Measurements from ENCODE around the gene CDKN2B-AS1.

DNA sequence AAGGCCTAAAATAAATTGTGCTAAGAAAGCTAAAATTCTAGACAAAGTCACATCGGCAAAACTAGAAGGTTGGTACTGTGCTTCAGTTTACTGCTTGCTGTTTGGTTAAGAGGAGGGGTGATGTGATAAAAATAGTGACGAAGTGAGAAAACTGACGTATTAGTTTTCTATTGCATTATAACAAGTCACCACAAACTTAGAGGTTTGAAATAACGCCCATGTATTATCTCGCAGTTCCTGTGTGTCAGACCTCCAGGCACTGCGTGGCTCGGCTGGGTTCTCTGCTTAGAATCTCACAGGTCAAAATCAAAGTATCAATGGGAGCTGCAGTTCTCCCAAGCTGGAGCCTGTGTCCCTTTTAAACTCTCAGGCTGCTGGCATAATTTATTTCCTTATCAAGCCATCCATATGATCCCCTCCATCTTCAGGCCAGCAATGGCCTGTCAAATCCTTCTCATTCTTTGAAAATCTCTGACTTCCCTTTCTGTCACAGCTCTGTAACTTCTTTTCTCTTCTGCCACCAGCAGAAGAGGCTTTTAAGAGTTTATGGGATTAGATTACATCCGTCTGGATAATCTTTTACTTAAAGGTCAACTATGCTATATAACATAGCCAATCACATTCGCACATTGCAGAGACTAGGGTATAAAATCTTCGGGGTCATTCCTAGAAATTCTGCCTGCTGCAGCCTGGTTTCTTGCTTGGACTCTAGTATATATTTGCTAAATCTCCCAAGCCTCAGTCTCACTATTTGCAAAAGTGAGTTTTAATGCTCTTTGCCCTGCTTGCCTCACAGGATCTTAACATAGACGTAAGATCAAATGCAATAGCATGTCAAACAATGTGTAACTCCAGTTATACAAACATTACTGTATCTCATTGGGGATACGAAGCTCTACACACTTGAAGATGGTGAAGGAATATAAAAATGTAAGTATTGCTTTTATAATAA, 118.6 kb downstream of the CDKN2B-AS1 start:
- TF ChIP-seq POLR2A (IDR thresholded peaks at IDR 0.05) (no peak), POLR2AphosphoS5 (IDR thresholded peaks at IDR 0.05) (no peak)
- TF ChIP-seq, protein P1, sequence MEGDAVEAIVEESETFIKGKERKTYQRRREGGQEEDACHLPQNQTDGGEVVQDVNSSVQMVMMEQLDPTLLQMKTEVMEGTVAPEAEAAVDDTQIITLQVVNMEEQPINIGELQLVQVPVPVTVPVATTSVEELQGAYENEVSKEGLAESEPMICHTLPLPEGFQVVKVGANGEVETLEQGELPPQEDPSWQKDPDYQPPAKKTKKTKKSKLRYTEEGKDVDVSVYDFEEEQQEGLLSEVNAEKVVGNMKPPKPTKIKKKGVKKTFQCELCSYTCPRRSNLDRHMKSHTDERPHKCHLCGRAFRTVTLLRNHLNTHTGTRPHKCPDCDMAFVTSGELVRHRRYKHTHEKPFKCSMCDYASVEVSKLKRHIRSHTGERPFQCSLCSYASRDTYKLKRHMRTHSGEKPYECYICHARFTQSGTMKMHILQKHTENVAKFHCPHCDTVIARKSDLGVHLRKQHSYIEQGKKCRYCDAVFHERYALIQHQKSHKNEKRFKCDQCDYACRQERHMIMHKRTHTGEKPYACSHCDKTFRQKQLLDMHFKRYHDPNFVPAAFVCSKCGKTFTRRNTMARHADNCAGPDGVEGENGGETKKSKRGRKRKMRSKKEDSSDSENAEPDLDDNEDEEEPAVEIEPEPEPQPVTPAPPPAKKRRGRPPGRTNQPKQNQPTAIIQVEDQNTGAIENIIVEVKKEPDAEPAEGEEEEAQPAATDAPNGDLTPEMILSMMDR (IDR thresholded peaks at IDR 0.05) = no peak
